Subcutaneous adipose tissue (tissue), 4 donors: ENCODE results near the gene PIGO. TPM values are rescaled to one million over a fixed set of nuclear protein-coding genes. Genes with fewer than 3 reads are reported as not detected.

ENCODE experiments used
- total RNA-seq, 4 donors: library from RNA; depleted of rRNA; stranded (reverse); fragments of >200 nt; gene quantifications; one replicate each; pipeline ENCODE4 v1.1.0, GENCODE V29; 2016
- TF ChIP-seq, protein P1 (sequence below): fragments of 450-650 bp; IDR thresholded peaks from one replicate; pipeline ENCODE4 v1.5.1; 2016; ENCODE audit warnings: low read depth, mild to moderate bottlenecking, control low read depth, antibody characterized with exemption, moderate library complexity

PIGO gene
- total RNA-seq, 4 donors from 2014 or later = 6.5 to 17.9 (median 11.7) TPM

DNA sequence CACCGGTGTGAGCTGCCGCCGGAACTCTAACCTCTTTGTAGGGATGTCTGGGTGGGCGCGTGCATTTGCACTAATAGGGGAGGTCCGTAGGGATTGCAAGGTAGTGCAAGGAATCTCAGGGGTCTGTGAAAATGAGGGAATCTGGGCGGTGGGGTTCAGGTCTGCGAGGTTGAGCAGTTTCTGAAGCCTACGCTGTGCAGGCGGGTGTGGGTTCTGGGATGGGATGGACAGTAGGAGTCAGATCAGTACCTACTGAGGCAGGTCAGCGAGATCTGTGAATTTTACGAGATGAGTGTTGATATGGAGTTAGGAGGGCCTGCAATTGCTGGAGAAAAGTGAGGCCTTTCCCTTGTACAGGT is 20.1 kb upstream of the PIGO start:
- TF ChIP-seq, protein P1, sequence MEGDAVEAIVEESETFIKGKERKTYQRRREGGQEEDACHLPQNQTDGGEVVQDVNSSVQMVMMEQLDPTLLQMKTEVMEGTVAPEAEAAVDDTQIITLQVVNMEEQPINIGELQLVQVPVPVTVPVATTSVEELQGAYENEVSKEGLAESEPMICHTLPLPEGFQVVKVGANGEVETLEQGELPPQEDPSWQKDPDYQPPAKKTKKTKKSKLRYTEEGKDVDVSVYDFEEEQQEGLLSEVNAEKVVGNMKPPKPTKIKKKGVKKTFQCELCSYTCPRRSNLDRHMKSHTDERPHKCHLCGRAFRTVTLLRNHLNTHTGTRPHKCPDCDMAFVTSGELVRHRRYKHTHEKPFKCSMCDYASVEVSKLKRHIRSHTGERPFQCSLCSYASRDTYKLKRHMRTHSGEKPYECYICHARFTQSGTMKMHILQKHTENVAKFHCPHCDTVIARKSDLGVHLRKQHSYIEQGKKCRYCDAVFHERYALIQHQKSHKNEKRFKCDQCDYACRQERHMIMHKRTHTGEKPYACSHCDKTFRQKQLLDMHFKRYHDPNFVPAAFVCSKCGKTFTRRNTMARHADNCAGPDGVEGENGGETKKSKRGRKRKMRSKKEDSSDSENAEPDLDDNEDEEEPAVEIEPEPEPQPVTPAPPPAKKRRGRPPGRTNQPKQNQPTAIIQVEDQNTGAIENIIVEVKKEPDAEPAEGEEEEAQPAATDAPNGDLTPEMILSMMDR = no peak

DNA sequence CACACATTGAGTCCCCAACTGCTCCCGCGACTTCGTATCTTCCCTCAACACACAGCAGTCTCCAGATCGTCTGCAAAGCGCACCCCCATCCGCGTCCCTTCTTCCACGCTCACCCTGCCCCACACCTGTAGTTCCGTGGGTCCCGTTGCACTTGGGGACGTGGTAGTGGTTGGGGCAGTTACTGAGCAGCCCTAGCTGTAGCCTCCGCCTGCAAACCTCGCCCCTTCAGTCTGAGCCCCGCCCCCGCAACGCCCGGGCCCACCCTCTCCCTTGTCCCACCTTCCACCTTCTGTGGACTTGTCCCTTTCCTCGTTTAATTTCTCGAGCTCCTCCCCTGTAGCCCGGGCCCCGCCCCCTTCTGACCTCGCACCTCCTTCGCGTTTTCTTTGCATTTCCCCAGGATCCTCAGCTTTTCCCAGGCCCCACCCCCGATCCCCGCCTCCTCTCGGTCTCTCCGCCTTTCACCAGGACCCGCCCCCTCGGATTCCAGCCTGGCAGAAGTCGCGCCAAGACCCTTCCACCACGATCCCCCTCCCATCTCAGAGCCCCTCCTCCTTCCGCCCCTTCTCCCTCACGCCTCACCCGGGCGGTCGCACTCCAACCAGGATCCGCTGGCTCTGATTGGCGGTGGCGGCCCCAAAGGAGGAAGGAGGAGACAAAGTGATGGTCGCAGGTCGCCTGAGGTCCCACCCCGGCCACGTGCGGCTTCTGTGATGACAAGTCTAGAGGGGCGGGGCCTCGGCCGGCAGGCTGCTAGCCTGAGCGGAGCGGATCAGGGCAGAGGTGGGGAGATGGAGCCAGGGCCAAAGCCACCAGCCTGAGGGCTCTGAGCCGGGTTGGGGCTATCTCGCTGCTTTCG is 19.5 kb upstream of the PIGO start, which contains the start of gene ATOSB:
ATOSB (minus strand) TSS at position 183 of the 859 bp plus-strand sequence. CDS start 7,588 bp downstream, outside the sequence.
- TF ChIP-seq, protein P1 = no peak

DNA sequence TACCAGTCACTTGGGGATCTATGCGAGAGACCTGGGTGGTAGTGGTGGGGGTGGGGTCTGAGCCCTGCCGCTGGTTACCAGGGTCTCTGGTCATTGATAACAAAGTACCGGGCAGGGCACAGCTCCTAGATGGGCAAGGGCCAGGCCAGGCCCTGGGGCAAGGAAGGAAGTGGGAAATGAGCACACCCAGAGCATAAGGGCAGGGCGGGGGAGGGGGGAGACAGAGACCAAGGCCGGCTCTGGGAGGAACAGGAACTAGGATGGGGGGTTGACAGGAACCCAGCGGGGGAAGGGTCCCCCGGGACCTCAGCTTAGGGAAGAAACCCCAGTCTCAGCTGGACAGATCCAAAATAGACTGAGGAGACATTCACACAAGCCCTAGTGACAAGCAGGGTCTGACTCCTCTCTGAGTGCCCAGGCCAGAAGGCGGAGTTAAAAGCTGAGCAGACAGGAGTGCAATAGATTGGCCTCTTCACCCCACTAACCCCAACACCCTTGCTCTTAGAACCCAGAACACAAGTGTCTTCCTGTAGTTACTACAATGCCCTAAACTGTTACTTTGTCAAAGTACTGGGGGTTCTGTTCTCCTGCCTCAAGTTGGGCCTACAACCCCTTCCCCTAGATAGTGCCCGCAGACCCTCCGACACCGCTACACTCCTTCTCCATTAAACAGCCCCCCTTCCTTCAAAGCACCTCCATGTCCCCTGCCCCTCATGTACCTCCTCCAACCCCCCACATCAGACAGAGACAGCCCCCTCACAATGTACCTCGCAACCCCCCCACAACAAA is 18.6 kb upstream of the PIGO start:
- TF ChIP-seq, protein P1 = no peak

DNA sequence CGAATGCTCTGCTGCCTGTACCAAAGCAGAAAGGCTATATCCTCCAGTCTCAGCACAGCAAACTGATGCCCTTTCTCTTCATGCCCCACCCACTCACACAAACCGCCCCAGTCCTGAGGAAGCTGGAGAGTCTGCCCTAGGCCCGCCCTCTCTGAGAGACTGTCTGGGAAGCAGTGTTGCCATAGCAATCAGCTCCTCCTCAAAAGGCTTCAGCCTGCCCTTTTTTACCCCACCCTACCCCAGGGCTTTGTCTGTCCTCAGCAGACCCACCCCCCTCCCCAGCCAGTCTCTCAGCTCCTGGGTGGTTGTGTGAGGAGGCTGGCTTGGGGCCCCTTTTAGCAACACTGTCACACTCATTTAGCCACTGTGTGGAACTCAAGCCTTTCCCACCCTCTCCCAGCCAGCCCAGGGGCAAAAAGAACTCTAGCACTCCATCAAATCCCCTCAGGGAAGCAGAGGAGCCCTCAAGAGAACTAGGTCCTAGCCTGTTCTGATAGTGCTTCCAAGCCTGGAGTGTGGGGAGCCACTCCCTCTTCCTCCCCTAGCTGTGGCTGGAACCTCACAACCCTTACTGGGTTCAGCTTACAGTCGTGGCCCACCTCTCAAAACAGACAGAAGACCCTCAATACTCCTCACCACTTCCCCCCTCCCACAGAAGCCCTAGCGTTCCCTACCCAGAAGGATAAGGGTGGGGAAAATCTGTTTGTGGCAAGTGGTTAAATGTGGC is 17.9 kb upstream of the PIGO start:
- TF ChIP-seq, protein P1 = no peak

DNA sequence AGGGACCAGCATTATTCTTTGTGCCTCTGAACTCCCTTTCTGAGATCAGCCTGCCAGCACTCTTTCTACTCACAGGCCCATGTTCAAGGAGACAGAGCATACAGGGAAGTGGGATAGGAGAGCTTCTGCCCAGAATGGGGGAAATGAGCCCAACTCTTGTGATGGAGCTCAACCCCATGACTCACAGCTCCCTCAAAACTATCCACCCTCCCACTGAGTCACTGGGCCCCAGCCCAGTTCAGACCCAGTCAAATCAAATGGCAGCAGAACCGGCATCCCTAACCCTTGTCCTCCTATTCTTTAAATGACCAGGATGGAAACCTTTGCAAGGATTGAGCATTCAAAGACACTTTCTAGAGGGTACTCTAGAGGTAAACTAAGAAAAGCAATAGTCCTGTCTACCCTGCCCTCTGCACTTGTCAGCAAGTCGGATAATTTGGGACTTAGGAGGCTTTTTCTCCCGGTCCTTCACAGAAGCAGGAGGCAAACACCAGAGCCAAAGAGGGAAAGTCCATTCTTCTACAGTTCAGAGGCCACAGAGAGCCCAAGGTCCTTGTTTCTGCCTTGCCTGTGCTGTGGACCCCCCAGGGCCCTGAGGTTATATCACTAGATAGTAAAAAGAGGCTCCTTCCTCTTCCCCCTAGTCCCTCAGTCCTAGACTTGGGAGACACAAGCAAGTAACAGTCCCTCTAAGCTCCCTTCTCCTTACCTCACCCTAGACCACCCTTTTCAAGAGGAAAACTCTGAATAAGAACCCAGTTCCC is 16.0 kb upstream of the PIGO start:
- TF ChIP-seq, protein P1 = no peak

DNA sequence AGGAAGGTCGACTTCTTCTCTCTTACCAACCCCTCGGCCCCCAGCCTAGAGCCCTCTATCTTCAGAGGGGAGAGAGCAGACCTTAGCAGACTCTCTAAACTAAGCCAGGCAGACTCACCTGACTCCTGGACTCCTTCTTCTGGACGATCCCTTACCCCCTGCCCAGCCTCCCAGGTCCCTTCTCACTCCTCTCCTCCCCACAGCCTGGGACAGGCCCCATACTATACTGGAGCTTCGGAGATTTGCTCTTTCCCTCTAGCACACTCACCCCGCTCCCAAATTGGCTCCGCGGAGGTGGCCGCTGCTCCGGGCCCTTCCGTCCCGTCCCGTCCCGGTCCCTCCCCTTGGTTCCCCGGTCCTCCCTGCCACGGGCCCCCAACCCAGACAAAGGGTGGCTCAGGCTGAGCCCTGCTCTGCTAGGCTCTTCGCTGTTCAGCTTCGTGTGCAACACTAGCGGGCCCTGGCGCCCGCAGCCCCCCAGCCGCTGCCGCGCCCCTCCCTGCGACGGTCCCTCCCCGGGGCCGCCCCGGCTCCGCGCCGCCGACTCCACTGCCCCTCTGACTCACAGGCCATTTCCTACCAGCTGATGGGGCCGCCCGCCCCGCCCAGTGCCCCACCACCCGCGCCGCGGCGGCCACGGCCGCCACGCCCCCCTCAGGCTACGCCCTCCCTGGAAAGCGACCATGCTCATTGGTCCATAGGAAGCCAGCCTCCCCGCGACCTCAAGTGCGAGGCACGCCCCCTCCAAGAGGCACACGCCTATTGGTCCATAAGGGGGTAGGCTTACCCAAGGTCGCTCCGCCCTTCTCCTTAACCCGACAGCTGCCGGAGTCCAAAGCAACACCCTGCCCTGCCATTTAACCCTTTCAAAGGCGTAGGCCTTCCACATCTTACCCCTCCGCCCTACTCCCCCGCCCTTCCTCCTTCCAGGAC is 14.9 kb upstream of the PIGO start:
- TF ChIP-seq, protein P1 = no peak
